Prostate gland (tissue), 2 donors: ENCODE results near the gene TCF4.
A peak's percentile ranks its signal among the peaks of the same experiment; 100 is the strongest.

ENCODE experiments used
- CTCF ChIP-seq, 4 experiments: fragments of 200-600 bp in 2 of 4; fragments of 450-650 bp in 2 of 4; sonication (generic) in 2 of 4; IDR thresholded peaks; 1 replicate in 3 of 4; 2 replicates in 1 of 4; pipeline ENCODE4 v1.5.1; 2016 to 2019; ENCODE audit warnings: antibody characterized with exemption in 4 of 4, mild to moderate bottlenecking in 2 of 4, moderate library complexity in 2 of 4
- POLR2A ChIP-seq: fragments of 450-650 bp; IDR thresholded peaks from one replicate; pipeline ENCODE4 v1.6.1; 2016; ENCODE audit warnings: antibody characterized with exemption, mild to moderate bottlenecking
- POLR2AphosphoS5 ChIP-seq: sonication (generic); formaldehyde crosslinking; IDR thresholded peaks from one replicate; pipeline ENCODE4 v1.6.1; 2017; ENCODE audit warnings: antibody characterized with exemption

DNA sequence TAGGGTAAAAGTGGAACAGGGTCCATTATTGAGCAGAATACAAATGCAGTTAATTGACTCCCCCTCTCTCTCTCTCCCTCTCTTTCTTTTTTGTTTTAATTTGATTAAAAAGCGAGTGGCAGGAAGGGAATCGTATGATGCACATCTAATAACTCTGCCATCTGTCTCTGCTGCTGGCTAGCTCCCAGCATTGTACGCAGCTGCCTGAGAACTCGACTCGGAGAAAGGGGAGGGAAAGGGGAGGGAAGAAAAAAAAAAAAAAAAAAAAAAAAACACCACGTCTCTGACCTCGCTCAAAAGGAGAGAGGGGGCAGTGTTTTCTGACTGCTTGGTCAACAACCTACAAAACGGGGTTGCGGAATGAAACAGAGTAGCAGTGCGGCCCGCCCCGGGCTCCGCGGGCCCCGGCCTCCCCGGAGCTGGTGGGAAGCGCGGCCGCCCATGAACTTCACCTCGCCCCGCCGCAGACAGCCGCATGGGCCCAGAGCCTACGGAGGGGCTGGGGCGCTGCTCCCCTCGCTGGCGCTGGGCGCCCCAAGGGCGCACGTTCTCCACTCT, 265.7 kb downstream of the TCF4 start:
- TF ChIP-seq CTCF (IDR thresholded peaks at IDR 0.05), result no peak
- TF ChIP-seq POLR2A, result peak; percentile 21
- TF ChIP-seq POLR2AphosphoS5, result peak; percentile 28
